H1 (cell line): ENCODE measurements around the gene ATP9B.

ENCODE experiments used
- CREB1 ChIP-seq: IDR thresholded peaks from 2 replicates; pipeline ENCODE4 v1.6.1; 2012; ENCODE audit warnings: inconsistent platforms
- CTCF ChIP-seq, 3 experiments: IDR thresholded peaks; 1 replicate in 2 of 3; 2 replicates in 1 of 3; pipeline versions ENCODE4 v1.5.1 to v1.6.1; 2011; ENCODE audit warnings: low read length in 3 of 3, mild to moderate bottlenecking in 3 of 3, inconsistent platforms in 2 of 3, low read depth in 1 of 3, moderate library complexity in 1 of 3; ENCODE audit not compliant: insufficient read depth in 1 of 3; ENCODE audit errors: control extremely low read depth in 1 of 3
- EP300 ChIP-seq, 2 experiments: IDR thresholded peaks; 1 replicate in 1 of 2; 2 replicates in 1 of 2; pipeline ENCODE4 v1.6.1; 2011 to 2012; ENCODE audit warnings: low read depth in 2 of 2, low read length in 2 of 2, mild to moderate bottlenecking in 2 of 2, borderline replicate concordance in 1 of 2, inconsistent platforms in 1 of 2, moderate library complexity in 1 of 2
- HDAC2 ChIP-seq, 2 experiments: fragments of 300-600 bp in 1 of 2; sonication (generic) in 1 of 2; IDR thresholded peaks; 2 replicates each; pipeline ENCODE4 v1.6.1; 2011 to 2012; ENCODE audit warnings: low read depth in 2 of 2, low read length in 2 of 2, mild to moderate bottlenecking in 2 of 2, moderate library complexity in 2 of 2, borderline replicate concordance in 1 of 2, inconsistent platforms in 1 of 2
- HDAC6 ChIP-seq: IDR thresholded peaks from one replicate; pipeline ENCODE4 v1.7.1; 2012; ENCODE audit warnings: low read depth, mild to moderate bottlenecking, inconsistent platforms, low read length, moderate library complexity
- MAX ChIP-seq: IDR thresholded peaks from 2 replicates; pipeline ENCODE4 v1.6.1; 2012; ENCODE audit warnings: inconsistent platforms
- POLR2A ChIP-seq, 2 experiments: IDR thresholded peaks; 1 replicate in 1 of 2; 2 replicates in 1 of 2; pipeline ENCODE4 v1.6.1; 2011; ENCODE audit warnings: low read depth in 2 of 2, low read length in 2 of 2, mild to moderate bottlenecking in 2 of 2; ENCODE audit errors: control extremely low read depth in 1 of 2
- POLR2AphosphoS5 ChIP-seq: IDR thresholded peaks from 2 replicates; pipeline ENCODE4 v1.6.1; 2011; ENCODE audit warnings: low read depth, low read length
- YY1 ChIP-seq: IDR thresholded peaks from 2 replicates; pipeline ENCODE4 v1.6.1; 2011; ENCODE audit warnings: low read depth, mild to moderate bottlenecking, low read length
- ZNF274 ChIP-seq: IDR thresholded peaks from 2 replicates; pipeline ENCODE4 v1.7.0; 2012; ENCODE audit warnings: low read length, borderline replicate concordance; ENCODE audit errors: extremely low read depth

- TF ChIP-seq HDAC2 (IDR thresholded peaks at IDR 0.05; ENCODE audit: borderline replicate concordance in 1 of 2, low read depth in 2 of 2, low read length in 2 of 2) (no peak), POLR2A (IDR thresholded peaks at IDR 0.05; ENCODE audit: control extremely low read depth in 1 of 2, low read depth in 2 of 2, low read length in 2 of 2) (no peak), EP300 (IDR thresholded peaks at IDR 0.05; ENCODE audit: borderline replicate concordance in 1 of 2, low read depth in 2 of 2, low read length in 2 of 2) (no peak), YY1 (no peak), CTCF (IDR thresholded peaks at IDR 0.05; ENCODE audit: control extremely low read depth in 1 of 3, insufficient read depth in 1 of 3, low read depth in 1 of 3, low read length in 3 of 3) (no peak), CREB1 (no peak), ZNF274 (no peak), MAX (no peak), POLR2AphosphoS5 (no peak), HDAC6 (no peak)
These were observed 287.2 kb downstream of the ATP9B start for GRCh38 chr18:79356435-79356834.
